Upper lobe of left lung (tissue), 6 donors: ENCODE data around the gene RNFT2. TPM values are rescaled to one million over a fixed set of nuclear protein-coding genes. Genes with fewer than 3 reads are reported as not detected.

Source experiments
- ATAC-seq, 2 donors: fragments of 200-7000 bp; cut with Tn5 transposase; one replicate each; pipeline ENCODE4 v1.9.1; 2022; ENCODE audit warnings: mild to moderate bottlenecking in 2 of 2, moderate library complexity in 2 of 2; ENCODE audit not compliant: low FRiP score in 2 of 2
- DNase-seq, 2 donors: peaks; one replicate each; pipeline ENCODE4 v3.0.0-alpha.2; 2019 to 2020
- H3K27ac ChIP-seq, 4 donors: fragments of 200-600 bp; sonication (generic); one replicate each; pipeline ENCODE4 v1.5.1; 2016 to 2019
- H3K27me3 ChIP-seq, 4 donors: fragments of 200-600 bp; sonication (generic); one replicate each; pipeline ENCODE4 v1.5.1; 2017 to 2019
- H3K36me3 ChIP-seq, 4 donors: fragments of 200-600 bp; sonication (generic); one replicate each; pipeline ENCODE4 v1.5.1; 2016 to 2019
- H3K4me1 ChIP-seq, 4 donors: fragments of 200-600 bp; sonication (generic); one replicate each; pipeline ENCODE4 v1.5.1; 2018 to 2019
- H3K4me3 ChIP-seq, 4 donors: fragments of 200-600 bp; sonication (generic); one replicate each; pipeline ENCODE4 v1.5.1; 2017 to 2019; ENCODE audit warnings: mild to moderate bottlenecking in 2 of 4, moderate library complexity in 1 of 4
- H3K9me3 ChIP-seq, 4 donors: fragments of 200-600 bp; sonication (generic); one replicate each; pipeline ENCODE4 v1.5.1; 2018 to 2019
- CTCF ChIP-seq, 6 experiments: fragments of 450-650 bp in 4 of 6; fragments of 200-600 bp in 2 of 6; sonication (generic) in 2 of 6; IDR thresholded peaks; one replicate each; pipeline ENCODE4 v1.5.1; 2016 to 2019; ENCODE audit warnings: antibody characterized with exemption in 6 of 6
- EP300 ChIP-seq, 4 donors: sonication (generic); formaldehyde crosslinking; IDR thresholded peaks; one replicate each; pipeline ENCODE4 v1.5.1; 2017; ENCODE audit warnings: antibody characterized with exemption in 4 of 4, control low read depth in 2 of 4
- POLR2A ChIP-seq, 4 donors: fragments of 450-650 bp; IDR thresholded peaks; one replicate each; pipeline ENCODE4 v1.5.1; 2016 to 2017; ENCODE audit warnings: antibody characterized with exemption in 4 of 4, mild to moderate bottlenecking in 2 of 4
- POLR2AphosphoS5 ChIP-seq, 2 donors: sonication (generic); formaldehyde crosslinking; IDR thresholded peaks; one replicate each; pipeline ENCODE4 v1.5.1; 2017; ENCODE audit warnings: antibody characterized with exemption in 2 of 2
- WGBS, 2 donors: methylation state at CpG; one replicate each; pipeline ENCODE4 v1.1.5; 2017 to 2018; 5-methylcytosine and 5-hydroxymethylcytosine counted together
- small RNA-seq, 4 donors: library from RNA; depleted of rRNA; stranded (forward); fragments of <200 nt; gene quantifications; one replicate each; pipeline ENCODE3, GENCODE V24; 2016
- total RNA-seq, 6 donors: library from RNA; depleted of rRNA in 4 of 6; stranded (reverse); fragments of >200 nt in 4 of 6; gene quantifications; one replicate each; pipeline versions ENCODE4 v1.1.0 to v1.2.1, GENCODE V29; 2016 to 2021
- donor health status: DM: no; HTN: no; CAD: no; lungs with moderate emphysema.
- donor health status: DM: no; HTN: yes; CAD: no; lungs with severe emphysema.

RNFT2 gene
- total RNA-seq, 6 donors from 2014 or later: 0.91 to 4.8 (median 2.1) TPM

- ATAC-seq (no peak), DNase-seq (no peak)
- H3K27ac ChIP-seq: no peak overlapping the region
- H3K27me3 ChIP-seq: no peaks in the 10 kb centered on the region
- no peak overlapping the region for H3K4me3 ChIP-seq
- no peaks in the 10 kb centered on the region for H3K36me3 ChIP-seq
- H3K9me3 ChIP-seq: no peaks in the 10 kb centered on the region
- TF ChIP-seq POLR2AphosphoS5 (IDR thresholded peaks at IDR 0.05): no peak
- no peak for TF ChIP-seq EP300 (IDR thresholded peaks at IDR 0.05)
- TF ChIP-seq CTCF (IDR thresholded peaks at IDR 0.05): no peak
- no peak for TF ChIP-seq POLR2A (IDR thresholded peaks at IDR 0.05)
- WGBS, 2 donors: 64 to 74% methylated on average over 3 of the region's 3 CpGs
- H3K4me1 ChIP-seq: no peaks in the 10 kb centered on the region
Observed at GRCh38 chr12:116898669-116899068, 160.6 kb downstream of the RNFT2 start.

GRCh38 chr12:116901612-116902011 is 163.5 kb downstream of the RNFT2 start:
- DNase-seq: no peak
- no peaks in the 10 kb centered on the region for H3K27me3 ChIP-seq
- 80 to 81% methylated on average over 2 of the region's 2 CpGs for WGBS, 2 donors
- ATAC-seq: no peak
- TF ChIP-seq POLR2AphosphoS5 (IDR thresholded peaks at IDR 0.05) (no peak), CTCF (IDR thresholded peaks at IDR 0.05) (no peak), EP300 (IDR thresholded peaks at IDR 0.05) (no peak), POLR2A (IDR thresholded peaks at IDR 0.05) (no peak)
- H3K9me3 ChIP-seq: no peaks in the 10 kb centered on the region
- H3K4me1 ChIP-seq: no peaks in the 10 kb centered on the region
- no peak overlapping the region for H3K27ac ChIP-seq
- no peaks in the 10 kb centered on the region for H3K36me3 ChIP-seq
- no peak overlapping the region for H3K4me3 ChIP-seq

Small RNAs within 50 kb of the gene (small RNA-seq; reads per million reads assigned to genes)
- gene RNU6-558P: 0 reads per million in 4 donors

Other genes starting within 250 kb of the RNFT2 start
- 1 to 10 TPM in 4 of 6 donors, not detected in 2; 1.5 to 5.7 (median 2.5) TPM for gene MAP1LC3B2, start 178.9 kb upstream of the RNFT2 start, total RNA-seq
- gene SPRING1, start 246 bp upstream of the RNFT2 start, total RNA-seq: 100 to 1,000 TPM in 5 of 6 donors, 10 to 100 TPM in 1; 86.8 to 134 (median 119) TPM
- under 1 TPM in 3 of 6 donors, not detected in 3; 0.06 to 0.33 (median 0.13) TPM for gene HRK, start 143.1 kb downstream of the RNFT2 start, total RNA-seq
- gene FBXW8, start 172.6 kb downstream of the RNFT2 start, total RNA-seq: 10 to 100 TPM; 14.7 to 52.4 (median 18.6) TPM